IgD-negative memory B cell (primary cell): ENCODE data around the gene CELA2B. TPM values are rescaled to one million over a fixed set of nuclear protein-coding genes. Genes with fewer than 3 reads are reported as not detected.
"Not testable (repeated sequence)": the region's sequence is repeated elsewhere in the genome, so short reads cannot be mapped to it uniquely, and the experiment has no call there.

ENCODE experiments used
- H3K27ac Mint-ChIP-seq, 3 donors: one replicate each; pipeline ENCODE4 v1.8.0; 2020 to 2022; ENCODE audit warnings: mild to moderate bottlenecking in 3 of 3, mixed read lengths in 3 of 3, moderate library complexity in 1 of 3
- H3K27me3 Mint-ChIP-seq: one replicate; pipeline ENCODE4 v1.8.0; 2021; ENCODE audit warnings: mixed read lengths
- H3K36me3 Mint-ChIP-seq: one replicate; pipeline ENCODE4 v1.8.0; 2020; ENCODE audit warnings: mild to moderate bottlenecking, mixed read lengths
- H3K4me1 Mint-ChIP-seq, 3 donors: one replicate each; pipeline ENCODE4 v1.8.0; 2020 to 2022; ENCODE audit warnings: mixed read lengths in 3 of 3, mild to moderate bottlenecking in 1 of 3
- H3K4me3 Mint-ChIP-seq, 4 donors: one replicate each; pipeline ENCODE4 v1.8.0; 2020 to 2022; ENCODE audit warnings: mild to moderate bottlenecking in 4 of 4, mixed read lengths in 4 of 4, moderate library complexity in 3 of 4
- H3K9me3 Mint-ChIP-seq, 3 donors: one replicate each; pipeline ENCODE4 v1.8.0; 2020 to 2021; ENCODE audit warnings: mixed read lengths in 3 of 3, mild to moderate bottlenecking in 1 of 3
- polyA plus RNA-seq: library from polyadenylated mRNA; unstranded; fragments of 300-500 nt; fragmentation: Illumina TruSeq; gene quantifications from one replicate; pipeline ENCODE4 v1.2.3, GENCODE V29; 2021

CELA2B gene
- polyA plus RNA-seq, 1 donor from 2014 or later: not detected

DNA sequence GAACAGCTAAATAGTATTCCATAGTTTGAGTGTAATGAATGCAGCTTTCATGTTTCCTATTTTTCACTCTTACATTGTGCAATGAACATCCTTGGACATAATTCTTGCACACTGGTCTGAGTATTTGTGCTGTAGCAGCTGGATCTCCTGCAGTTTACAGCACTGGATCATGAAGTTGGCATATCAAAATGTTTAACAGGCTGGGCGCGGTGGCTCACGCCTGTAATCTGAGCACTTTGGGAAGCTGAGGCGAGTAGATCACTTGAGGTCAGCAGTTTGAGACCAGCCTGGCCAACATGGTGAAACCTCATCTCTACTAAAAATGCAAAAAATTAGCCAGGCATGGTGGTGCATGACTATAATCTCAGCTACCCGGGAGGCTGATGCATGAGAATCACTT is 4.8 kb upstream of the CELA2B start:
- not testable (repeated sequence) for H3K4me3 Mint-ChIP-seq, H3K4me1 Mint-ChIP-seq, H3K27ac Mint-ChIP-seq, H3K36me3 Mint-ChIP-seq, H3K9me3 Mint-ChIP-seq, H3K27me3 Mint-ChIP-seq

DNA sequence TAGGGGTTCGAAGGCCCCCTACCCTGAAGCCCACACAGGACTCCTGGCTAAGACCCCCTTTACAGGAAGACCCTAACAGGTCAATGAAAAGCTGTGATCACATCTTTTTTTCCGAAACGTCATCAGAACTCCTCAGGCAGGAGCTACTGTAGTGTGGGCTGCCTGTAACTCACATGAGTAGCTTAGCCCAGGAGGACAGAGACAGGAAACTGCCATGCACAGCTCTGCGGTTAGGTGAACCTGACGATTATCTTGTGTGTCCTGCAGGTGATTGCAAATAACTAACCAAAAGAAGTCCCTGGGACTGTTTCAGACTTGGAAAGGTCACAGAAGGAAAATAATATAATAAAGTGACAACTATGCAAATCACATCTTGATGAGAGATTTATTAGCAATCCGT is 4.2 kb upstream of the CELA2B start:
- H3K36me3 Mint-ChIP-seq, H3K4me3 Mint-ChIP-seq, H3K4me1 Mint-ChIP-seq, H3K27ac Mint-ChIP-seq, H3K9me3 Mint-ChIP-seq, H3K27me3 Mint-ChIP-seq: not testable (repeated sequence)

DNA sequence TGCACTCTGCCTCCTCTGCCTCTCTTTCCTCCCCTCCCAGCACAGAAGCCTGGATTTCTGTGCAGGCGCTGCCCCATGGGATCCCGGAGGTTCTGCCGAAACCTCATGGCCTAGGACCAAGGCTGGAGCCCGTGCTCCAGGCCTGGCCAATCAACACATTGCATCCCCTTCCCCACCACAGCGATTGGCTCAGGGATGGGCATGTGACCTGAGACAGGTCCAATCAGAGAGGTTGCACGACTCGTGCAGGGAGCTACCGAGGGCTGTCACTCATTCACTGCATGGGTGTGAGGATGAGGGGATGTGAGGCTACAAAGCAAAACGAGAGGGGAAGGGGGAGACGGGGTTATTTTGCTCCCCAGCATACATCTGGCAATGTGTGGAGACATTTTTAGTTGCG is 3.3 kb upstream of the CELA2B start:
- H3K4me3 Mint-ChIP-seq: no peak overlapping the region
- no peak overlapping the region for H3K27ac Mint-ChIP-seq
- no peaks in the 10 kb centered on the region for H3K36me3 Mint-ChIP-seq
- H3K27me3 Mint-ChIP-seq: peaks cover 3% of the 10 kb centered on the region
- H3K9me3 Mint-ChIP-seq: no peaks in the 10 kb centered on the region
- no peaks in the 10 kb centered on the region for H3K4me1 Mint-ChIP-seq

DNA sequence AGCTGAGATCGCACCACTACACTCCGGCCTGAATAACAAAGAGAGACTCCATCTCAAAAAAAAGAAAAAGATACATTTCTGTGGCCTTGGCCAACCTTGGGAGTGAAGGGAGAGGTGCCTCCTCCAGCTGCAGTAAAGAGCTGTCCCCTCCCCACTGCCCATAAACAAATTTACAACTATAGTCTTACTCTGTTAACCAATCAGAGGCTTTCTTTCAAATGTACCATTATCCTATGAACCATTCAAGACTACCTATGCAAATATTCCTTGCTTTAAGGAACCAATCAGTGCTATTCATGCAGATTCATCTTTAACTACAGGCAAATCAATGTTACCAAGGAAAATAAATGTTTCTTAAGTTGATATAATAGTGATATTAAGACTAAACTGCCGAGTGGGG is 1.0 kb downstream of the CELA2B start:
- Mint-ChIP-seq H3K36me3 (no peaks in the 10 kb centered on the region), H3K27me3 (no peaks in the 10 kb centered on the region), H3K4me3 (no peak overlapping the region), H3K27ac (no peak overlapping the region), H3K9me3 (no peaks in the 10 kb centered on the region), H3K4me1 (no peaks in the 10 kb centered on the region)

DNA sequence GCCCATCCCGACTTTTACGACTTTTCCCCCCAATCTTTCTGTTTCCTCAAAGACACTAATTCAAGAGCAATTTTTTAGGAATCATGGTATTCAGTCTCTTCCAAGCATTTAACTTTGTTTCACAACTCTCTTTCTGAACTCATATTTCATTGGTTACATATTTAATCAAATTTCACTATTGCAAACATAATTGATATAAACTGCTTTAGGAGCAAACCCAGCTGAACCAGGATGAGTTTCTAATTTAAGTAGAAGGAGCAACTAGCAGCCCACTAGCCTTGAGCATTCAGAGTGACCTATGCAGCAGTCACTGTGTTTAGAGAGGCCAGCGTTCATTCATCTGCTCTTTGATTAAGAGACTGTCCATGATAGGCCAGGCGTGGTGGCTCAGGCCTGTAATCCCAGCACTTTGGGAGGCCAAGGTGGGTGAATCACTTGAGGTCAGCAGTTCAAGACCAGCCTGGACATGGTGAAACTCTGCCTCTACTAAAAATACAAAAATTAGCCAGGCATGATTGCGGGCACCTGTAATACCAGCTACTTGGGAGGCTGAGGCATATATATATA is 1.8 kb downstream of the CELA2B start:
- H3K36me3 Mint-ChIP-seq: no peaks in the 10 kb centered on the region
- H3K4me3 Mint-ChIP-seq: no peak overlapping the region
- H3K4me1 Mint-ChIP-seq: no peaks in the 10 kb centered on the region
- H3K27ac Mint-ChIP-seq: no peak overlapping the region
- no peaks in the 10 kb centered on the region for H3K27me3 Mint-ChIP-seq
- no peaks in the 10 kb centered on the region for H3K9me3 Mint-ChIP-seq

DNA sequence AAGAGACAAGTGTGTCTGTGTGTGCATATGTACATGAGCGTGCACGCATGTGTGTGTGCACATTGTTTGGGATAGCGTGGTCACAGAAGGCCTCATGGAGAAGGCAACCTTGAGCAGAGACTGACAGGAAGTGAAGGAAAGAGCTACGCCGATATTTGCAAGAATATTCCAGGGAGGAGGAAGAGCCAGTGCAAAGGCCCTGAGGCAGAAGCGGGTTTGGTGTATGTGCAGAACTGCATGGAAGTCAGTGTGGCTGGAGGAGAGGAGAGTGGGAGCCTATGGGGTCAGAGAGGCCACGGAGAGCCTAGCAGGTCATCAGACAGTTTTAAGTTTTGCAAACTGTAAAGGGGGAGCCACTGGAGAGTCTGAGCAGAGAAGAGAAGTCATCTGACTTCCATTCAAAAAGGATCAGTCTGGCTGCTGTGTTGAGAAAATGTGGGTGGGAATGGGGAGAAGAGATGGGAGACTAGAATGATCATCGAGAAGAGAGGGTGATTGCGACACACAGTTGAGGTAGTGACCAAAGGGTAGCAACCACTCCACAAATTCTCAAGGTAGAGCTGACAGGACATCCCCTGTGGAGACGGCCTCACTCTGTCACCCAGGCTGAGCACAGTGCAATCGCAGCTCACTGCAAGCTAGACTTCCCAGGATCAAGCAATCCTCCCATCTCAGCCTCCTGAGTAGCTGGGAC is 3.9 kb downstream of the CELA2B start:
- peaks cover 2% of the 10 kb centered on the region for H3K36me3 Mint-ChIP-seq
- H3K4me3 Mint-ChIP-seq: no peak overlapping the region
- no peaks in the 10 kb centered on the region for H3K27me3 Mint-ChIP-seq
- H3K27ac Mint-ChIP-seq: no peak overlapping the region
- H3K9me3 Mint-ChIP-seq: no peaks in the 10 kb centered on the region
- no peaks in the 10 kb centered on the region for H3K4me1 Mint-ChIP-seq

DNA sequence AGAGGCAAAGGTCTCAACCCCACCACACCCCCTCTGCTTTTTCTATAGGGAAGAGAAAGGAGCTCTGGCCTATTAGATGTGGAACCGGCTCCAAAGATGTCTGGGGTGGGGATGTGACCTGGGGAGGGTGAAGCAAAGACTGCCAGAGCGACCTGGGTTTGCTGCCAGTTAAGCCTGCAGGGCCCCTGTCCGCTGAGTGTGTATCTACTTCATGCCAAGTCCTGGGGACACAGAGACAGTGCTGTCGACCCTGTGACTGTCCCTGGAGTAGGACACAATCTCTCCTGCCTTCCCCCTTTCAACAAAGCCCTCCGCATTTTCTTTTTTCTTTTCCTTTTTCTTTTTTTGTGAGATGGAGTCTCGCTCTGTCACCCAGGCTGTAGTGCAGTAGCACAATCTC is 6.6 kb downstream of the CELA2B start:
- not testable (repeated sequence) for H3K27ac Mint-ChIP-seq, H3K36me3 Mint-ChIP-seq

DNA sequence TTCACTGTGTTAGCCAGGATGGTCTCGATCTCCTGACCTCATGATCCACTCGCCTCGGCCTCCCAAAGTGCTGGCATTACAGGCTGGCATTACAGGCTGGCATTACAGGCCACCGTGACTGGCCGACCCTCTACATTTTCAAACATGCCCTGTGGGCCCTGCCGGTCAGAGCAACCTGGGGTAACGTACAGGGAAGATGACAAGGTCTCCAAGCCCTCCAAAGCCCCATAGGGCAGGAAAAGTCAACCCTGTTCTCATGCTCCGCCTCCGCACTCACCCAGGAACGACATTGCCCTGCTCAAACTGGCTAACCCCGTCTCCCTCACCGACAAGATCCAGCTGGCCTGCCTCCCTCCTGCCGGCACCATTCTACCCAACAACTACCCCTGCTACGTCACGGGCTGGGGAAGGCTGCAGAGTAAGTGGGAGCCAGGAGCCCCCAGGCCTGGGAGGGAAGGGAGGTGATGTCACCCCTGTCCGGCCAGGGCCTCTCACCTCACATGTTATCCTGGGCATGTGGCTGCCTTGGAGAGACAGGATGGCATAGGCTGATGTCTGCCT is 7.2 kb downstream of the CELA2B start:
- H3K4me3 Mint-ChIP-seq, H3K4me1 Mint-ChIP-seq, H3K36me3 Mint-ChIP-seq, H3K9me3 Mint-ChIP-seq, H3K27me3 Mint-ChIP-seq, H3K27ac Mint-ChIP-seq: not testable (repeated sequence)

More for the DNA sequence above, 6.6 kb downstream of the CELA2B start:
- H3K27me3 Mint-ChIP-seq, H3K9me3 Mint-ChIP-seq, H3K4me3 Mint-ChIP-seq, H3K4me1 Mint-ChIP-seq: not testable (repeated sequence)

DNA sequence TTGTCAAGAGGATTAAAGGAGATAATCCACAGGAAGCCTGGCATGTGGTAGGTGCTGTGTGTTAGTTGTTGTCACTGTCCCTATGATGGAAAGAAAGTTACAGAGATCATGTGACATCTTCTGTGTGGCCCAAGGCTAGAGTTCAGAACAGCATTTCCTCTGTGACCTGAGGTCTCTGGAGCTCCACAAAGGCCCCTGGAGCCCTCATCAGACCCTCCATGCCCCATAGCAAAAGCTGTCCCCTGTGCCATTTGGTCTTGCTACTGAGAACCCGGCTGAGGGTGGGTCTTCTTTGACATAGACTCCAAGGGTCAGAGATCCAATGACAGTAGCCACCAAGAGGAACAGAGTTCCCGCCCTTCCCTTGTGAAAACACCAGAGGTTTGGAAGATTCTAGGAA is 8.1 kb downstream of the CELA2B start:
- Mint-ChIP-seq H3K27me3 (no peaks in the 10 kb centered on the region), H3K9me3 (no peaks in the 10 kb centered on the region), H3K36me3 (peaks cover 11% of the 10 kb centered on the region), H3K4me3 (no peak overlapping the region), H3K27ac (no peak overlapping the region), H3K4me1 (no peaks in the 10 kb centered on the region)

DNA sequence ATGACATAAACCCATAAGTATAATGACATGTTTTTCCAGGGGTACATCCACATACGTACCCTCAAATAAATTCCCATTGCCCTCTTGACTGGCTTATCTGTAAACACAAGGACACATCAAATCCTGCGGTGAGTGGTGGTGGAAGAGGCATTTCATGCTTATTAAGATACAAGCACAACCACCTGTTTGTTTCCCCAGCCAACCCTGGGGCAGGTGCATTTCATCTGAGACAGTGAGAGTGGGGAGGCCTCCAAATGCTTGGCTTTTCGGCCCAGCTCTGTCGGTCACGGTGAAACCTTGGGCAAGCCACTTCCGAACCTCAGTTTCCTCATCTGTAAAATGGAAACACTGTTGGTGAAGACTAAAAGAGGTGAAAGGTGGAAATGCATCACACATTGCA is 8.5 kb downstream of the CELA2B start:
- not testable (repeated sequence) for H3K4me1 Mint-ChIP-seq, H3K27me3 Mint-ChIP-seq, H3K9me3 Mint-ChIP-seq, H3K4me3 Mint-ChIP-seq
- peak overlapping the region in 1 of 3 donors; percentile 47 for H3K27ac Mint-ChIP-seq
- H3K36me3 Mint-ChIP-seq: peaks cover 11% of the 10 kb centered on the region

DNA sequence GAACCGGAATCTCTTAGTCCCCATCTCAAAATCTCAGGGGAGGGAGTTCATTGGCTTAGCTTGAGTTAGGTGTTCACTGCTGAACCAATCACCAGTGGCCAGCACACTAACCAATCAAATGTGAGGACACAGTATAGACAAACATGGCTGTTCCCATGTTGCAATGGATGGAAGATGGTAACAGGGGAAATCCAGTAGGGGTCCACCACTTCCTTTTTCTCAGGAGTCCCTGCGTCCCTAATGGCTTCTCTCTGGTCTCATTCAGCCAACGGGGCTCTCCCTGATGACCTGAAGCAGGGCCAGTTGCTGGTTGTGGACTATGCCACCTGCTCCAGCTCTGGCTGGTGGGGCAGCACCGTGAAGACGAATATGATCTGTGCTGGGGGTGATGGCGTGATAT is 9.7 kb downstream of the CELA2B start:
- no peaks in the 10 kb centered on the region for H3K9me3 Mint-ChIP-seq
- H3K4me1 Mint-ChIP-seq: no peaks in the 10 kb centered on the region
- H3K27me3 Mint-ChIP-seq: no peaks in the 10 kb centered on the region
- H3K4me3 Mint-ChIP-seq: no peak overlapping the region
- no peak overlapping the region for H3K27ac Mint-ChIP-seq
- peaks cover 14% of the 10 kb centered on the region for H3K36me3 Mint-ChIP-seq

DNA sequence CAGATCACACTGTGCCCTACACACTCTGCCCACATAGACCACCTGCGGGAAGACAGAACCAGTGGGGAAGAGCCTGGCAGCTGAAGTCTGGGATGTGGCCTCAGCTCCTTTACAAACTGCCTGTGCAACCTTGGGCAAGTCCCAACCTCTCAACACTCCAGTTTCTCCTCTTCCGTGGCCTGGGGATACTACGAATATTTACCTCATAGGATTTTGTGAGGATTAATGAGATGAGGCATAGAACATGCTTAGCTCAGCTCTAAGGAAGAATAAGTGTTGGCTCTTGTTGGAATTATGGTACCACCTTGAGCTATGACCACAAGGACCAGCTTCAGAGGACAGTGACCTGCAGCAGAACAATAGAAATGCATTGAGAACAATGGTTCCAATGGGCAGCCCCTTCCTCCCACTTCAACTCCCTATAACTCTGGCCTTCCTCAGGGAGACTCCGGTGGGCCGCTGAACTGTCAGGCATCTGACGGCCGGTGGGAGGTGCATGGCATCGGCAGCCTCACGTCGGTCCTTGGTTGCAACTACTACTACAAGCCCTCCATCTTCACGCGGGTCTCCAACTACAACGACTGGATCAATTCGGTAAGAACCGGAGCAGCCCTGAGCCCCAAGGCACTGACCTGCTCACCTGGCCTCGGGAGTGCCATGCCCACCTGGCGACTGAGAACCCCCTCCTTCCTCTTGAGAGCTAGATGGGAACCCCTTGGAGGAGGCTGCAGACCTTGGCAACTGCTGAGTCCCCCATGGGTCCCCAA is 11.1 kb downstream of the CELA2B start:
- H3K27ac Mint-ChIP-seq: peak overlapping the region in 1 of 3 donors; percentile 67
- not testable (repeated sequence) for H3K4me1 Mint-ChIP-seq, H3K27me3 Mint-ChIP-seq, H3K9me3 Mint-ChIP-seq, H3K4me3 Mint-ChIP-seq
- H3K36me3 Mint-ChIP-seq: peaks cover 14% of the 10 kb centered on the region

DNA sequence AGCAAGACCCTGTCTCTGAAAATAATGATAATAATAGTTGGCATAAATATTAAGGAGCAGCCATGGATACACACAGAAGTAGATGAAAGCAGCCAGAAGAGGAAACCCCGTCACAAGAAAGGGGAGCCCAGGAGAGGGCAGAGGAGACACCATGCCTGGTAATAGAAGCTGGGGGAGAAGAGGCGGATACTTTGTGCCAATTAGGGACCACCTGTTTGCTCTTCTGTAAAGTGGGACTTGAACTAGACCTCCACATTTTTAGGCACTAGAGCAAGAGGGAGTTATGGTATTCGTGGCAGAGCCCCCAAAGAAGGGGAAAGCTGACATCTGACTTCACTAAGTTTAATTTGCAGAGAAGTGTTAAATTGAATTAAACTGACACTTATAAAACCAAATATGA is 12.5 kb downstream of the CELA2B start:
- H3K9me3 Mint-ChIP-seq: no peaks in the 10 kb centered on the region
- H3K27ac Mint-ChIP-seq: no peak overlapping the region
- H3K4me1 Mint-ChIP-seq: no peaks in the 10 kb centered on the region
- no peaks in the 10 kb centered on the region for H3K27me3 Mint-ChIP-seq
- H3K4me3 Mint-ChIP-seq: no peak overlapping the region
- peaks cover 14% of the 10 kb centered on the region for H3K36me3 Mint-ChIP-seq

DNA sequence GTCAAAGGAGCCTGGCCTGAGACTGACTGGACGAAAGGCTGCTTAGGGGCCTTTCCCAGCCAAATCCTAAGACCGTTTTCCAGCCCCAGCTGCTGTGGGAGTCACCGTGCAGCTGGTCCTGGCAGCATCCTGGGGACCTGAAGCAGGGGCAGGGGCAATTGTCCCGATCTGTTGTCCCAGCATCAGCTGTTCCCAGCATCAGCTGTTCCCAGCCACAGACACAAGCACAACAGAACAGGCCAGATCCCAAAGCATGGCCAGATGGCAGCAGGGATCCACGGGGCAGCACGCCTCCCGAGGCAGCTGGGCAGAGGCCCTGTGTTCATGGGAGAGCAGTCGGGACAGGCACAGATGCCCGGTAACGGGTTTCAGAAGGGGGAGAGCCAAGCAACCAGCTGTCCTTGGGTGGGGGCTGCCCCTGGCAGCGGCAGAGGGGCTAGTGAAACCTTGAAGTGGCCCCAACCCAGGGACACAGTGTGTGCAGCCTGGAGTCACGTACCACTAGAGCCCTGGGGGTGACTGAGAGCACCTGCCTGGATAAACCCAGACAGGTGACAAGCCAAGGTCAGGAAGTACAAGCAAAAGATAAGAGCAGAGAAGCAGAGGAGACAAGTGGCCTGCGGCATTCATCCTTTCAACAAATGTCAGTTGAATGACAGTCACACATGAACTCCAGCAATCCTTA is 13.3 kb downstream of the CELA2B start:
- Mint-ChIP-seq H3K4me1 (no peaks in the 10 kb centered on the region), H3K9me3 (no peaks in the 10 kb centered on the region), H3K27me3 (no peaks in the 10 kb centered on the region), H3K27ac (no peak overlapping the region), H3K4me3 (no peak overlapping the region), H3K36me3 (peaks cover 14% of the 10 kb centered on the region)

DNA sequence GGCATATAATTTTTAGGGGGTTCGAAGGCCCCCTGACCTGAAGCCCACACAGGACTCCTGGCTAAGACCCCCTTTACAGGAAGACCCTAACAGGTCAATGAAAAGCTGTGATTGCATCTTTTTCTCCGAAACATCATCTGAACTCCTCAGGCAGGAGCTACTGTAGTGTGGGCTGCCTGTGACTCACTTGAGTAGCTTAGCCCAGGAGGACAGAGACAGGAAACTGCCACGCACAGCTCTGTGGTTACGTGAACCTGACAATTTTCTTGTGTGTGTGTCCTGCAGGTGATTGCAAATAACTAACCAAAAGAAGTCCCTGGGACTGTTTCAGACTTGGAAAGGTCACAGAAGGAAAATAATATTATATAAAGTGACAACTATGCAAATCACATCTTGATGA is 15.1 kb downstream of the CELA2B start:
- not testable (repeated sequence) for H3K27ac Mint-ChIP-seq, H3K9me3 Mint-ChIP-seq, H3K4me1 Mint-ChIP-seq, H3K4me3 Mint-ChIP-seq, H3K27me3 Mint-ChIP-seq
- peaks cover 15% of the 10 kb centered on the region for H3K36me3 Mint-ChIP-seq
